ENCODE results near the gene RGSL1.

The RGSL1 gene

GRCh38 chr1:182450087-182450486 lies at the start of gene RGSL1:
Gene RGSL1 (plus strand): TSS chr1:182450146. CDS start chr1:182450166, 20 bp downstream.
- no peak for DNase-seq

DNA sequence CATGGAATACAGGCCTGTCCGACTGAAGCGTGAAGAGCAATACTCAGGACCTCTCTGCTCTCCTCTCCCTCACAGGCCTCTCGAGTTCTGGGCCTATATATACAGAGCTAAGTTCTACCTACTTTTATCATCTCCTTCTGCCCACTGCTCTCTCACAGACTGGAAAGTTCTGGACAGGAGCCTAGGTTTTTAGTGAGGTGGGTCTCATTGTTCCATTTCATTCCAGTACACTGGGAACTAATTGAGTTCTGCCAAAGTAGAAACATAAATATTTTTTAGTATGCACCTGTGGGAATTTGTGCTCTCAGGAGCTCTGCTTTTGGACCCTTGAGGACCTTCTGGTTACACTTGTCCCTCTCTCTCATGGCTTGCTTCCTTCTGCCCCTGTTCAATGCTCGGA lies 49.4 kb upstream of the RGSL1 start, which contains the start of gene TEDDM1:
TSS of gene TEDDM1 (minus strand) at position 101 of the 400 bp plus-strand sequence. CDS start 182 bp downstream, outside the sequence.
- DNase-seq: no peak

GRCh38 chr1:182404781-182405180 lies 45.2 kb upstream of the RGSL1 start:
- no peak for DNase-seq

GRCh38 chr1:182405578-182405977 lies 44.4 kb upstream of the RGSL1 start:
- DNase-seq: no peak

GRCh38 chr1:182406012-182406411 lies 43.9 kb upstream of the RGSL1 start:
- no peak for DNase-seq

DNA sequence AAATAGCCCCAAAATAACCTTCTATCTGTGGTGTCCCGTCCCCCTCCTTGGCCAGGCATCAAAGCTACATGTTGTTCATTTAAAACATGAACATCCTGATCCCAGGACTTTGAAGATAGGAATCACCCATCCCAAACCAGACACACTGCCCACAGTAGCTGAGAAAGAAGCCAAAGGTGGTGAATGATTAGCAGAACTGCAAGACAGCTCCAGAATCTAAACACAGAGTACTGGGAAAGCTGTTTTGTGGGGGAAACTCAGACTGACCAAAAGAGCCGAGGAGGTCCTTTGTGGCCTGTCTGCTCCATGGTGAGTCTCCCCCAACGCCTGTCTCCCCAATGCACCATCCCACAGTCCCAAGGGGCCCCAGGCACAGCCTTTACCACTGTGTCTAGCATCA lies 42.2 kb upstream of the RGSL1 start:
- no peak for DNase-seq

- DNase-seq: no peak
These were observed 41.4 kb upstream of the RGSL1 start for GRCh38 chr1:182408435-182409075.

DNA sequence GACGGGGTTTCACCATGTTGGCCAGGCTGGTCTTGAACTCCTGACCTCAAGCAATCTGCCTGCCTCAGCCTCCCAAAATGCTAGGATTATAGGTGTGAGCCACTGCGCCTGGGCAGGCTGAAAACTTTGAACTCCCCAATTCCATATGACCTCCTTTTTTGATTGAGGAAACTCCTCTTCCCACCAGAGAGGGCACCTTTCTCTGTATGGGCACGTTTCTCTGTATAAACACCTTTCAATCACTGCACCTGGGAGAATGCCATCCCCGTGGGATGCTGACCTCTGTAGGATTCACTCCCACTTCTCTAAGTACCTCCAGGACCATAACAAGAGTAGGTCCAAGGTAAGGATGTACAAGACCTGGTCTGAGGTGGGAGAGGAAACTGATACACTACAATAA lies 39.8 kb upstream of the RGSL1 start:
- no peak for DNase-seq

DNA sequence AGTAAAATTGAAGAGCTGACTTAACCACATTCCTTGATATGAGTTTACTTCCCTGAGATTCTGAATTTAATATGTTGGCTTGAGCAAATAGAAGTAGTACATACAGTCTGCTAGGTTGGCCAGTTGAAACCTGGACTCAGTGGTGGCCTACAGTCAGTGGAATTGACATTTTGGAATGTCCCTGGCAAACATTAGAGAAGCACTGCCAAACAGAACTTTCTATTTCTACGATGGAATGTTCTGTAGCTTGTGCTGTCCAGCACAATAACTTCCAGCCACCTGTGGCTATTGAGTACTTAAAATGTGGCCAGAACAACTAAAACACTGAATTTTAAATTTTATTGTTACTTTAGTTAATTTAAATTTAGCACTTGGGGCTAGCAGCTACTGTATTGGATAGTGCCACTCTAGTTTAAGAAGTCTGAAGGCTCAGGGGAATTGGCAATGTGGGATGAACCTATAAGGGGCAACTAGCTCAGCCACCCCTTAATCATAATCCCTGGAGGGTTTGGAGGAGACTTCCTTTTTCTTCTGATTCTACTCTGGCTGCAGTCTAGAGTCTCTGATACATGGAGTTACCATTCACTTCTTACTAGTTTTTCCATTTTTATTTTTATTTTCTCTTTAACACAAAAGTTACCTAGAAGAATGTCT lies 39.2 kb upstream of the RGSL1 start:
- DNase-seq: no peak

DNA sequence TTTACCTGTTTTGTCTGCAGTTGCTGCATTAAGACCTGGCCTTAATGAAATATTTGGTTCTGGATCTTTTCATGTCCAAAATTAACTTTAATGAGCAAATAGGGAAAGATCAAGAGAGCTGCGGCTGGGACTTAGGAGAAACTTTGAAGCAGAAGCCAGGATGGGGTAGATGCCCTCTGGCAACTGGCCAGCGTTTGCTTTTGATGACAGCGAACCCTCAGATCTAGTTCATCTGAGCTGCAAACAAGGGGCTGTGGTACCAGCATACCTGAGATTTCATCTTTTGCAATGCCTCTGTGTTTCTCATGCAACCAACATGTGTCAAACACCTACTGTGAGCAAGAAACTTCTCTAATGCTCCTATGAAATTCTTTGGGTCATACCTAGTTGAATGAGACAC lies 36.5 kb upstream of the RGSL1 start:
- no peak for DNase-seq

- no peak for DNase-seq
These were observed 36.0 kb upstream of the RGSL1 start for GRCh38 chr1:182413969-182414368.

- no peak for DNase-seq
These were observed 34.2 kb upstream of the RGSL1 start for GRCh38 chr1:182415789-182416188.

DNA sequence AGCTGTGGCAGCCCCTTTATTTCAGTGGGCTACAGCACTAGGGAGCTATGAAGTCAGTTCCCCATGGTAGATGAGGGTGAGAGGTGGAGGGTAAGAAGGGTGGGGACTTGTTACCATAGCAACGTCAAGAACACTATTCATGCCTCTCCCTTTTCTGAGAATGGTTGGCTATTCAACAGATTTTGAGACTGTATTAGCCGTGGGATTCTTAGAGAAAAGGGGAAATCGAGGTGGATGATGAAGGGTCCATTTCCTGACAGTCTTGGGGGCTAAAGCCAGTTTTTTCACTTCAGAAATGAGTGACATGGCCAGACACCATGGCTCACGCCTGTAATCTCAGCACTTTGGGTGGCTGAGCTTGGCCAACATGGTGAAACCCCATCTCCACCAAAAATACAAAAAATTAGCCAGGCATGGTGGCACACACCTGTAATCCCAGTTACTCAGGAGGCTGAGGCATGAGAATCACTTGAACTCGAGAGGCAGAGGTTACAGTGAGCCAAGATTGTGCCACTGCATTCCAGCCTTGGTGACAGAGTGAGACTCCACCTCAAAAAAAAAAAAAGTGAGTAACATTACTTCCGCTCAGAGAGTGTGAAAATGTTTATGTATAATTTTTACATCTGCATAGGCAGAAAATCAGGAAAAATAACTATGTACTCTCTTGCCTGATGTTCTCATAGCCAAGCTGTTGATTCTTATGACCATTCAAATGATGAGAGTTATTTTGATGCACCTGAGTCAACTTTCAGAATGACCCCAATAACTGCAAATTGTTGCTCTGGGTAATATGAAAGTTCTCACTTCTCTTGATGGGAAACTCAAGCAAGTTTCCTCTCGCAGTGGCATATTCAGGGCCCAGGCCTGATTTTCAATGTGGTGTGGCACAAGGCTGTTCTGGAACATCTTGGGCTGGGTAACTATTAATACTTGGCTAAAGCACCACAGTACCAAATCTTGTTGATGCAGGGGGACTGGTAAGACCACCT lies 23.2 kb upstream of the RGSL1 start:
- DNase-seq: no peak

- no peak for DNase-seq
These were observed 21.9 kb upstream of the RGSL1 start for GRCh38 chr1:182428043-182428442.

- DNase-seq: no peak
These were observed 19.5 kb upstream of the RGSL1 start for GRCh38 chr1:182430263-182431068.

- DNase-seq: no peak
These were observed 18.7 kb upstream of the RGSL1 start for GRCh38 chr1:182431278-182431677.

DNA sequence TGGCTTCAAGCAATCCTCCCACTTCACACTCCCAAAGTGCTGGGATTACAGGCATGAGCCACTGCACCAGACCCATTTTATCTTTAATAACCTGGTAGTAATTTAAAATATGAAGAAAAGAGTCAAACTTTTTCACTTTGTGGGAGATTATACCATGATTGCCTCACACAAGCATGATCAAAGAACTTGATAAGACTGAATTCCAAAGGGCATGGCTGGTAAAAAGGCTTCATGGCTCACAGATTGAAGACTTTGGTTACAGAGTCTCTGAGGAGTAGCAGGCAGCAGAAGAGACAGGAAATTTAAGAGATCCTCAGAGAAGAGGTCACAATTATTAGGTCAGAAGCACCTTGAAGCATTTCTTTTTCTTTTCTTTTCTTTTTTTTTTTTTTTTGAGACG lies 16.4 kb upstream of the RGSL1 start:
- no peak for DNase-seq

DNA sequence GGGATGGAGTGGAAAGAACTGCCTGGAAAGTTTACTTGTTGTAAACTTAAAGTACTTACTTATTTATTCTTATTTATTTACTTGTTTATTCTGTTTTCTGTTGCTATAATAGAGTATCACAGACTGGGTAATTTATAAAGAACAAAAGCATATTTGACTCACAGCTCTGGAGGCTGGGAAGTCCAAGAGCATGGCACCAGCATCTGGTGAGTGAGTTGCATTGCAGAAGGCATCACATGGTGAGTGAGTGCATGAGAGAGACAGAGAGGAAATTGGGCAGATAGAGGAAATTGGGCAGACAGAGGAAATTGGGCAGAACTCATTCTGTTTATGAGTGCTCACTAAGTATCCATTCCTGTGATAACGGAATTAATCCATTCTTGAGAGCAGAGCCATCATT lies 11.6 kb upstream of the RGSL1 start:
- DNase-seq: no peak

DNA sequence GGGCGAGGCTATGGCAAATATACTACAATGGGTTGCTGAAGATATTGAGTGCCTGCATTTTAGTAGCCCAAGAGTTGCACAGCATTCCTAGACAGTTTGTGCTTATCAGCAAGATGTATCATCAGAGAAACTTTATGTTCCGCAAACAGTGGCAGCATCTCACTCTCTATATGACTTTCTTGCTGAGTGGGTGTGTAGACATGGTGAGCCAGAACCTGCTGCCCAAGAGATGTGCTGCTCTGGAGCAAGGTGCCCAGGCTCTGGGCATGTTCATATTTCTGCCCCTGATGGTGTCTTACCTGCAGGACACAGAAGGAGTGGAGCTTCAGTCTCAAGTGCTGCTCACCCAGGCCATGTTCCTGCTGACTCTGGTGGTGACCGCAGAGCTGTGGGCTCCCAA lies 8.2 kb upstream of the RGSL1 start:
- no peak for DNase-seq

DNA sequence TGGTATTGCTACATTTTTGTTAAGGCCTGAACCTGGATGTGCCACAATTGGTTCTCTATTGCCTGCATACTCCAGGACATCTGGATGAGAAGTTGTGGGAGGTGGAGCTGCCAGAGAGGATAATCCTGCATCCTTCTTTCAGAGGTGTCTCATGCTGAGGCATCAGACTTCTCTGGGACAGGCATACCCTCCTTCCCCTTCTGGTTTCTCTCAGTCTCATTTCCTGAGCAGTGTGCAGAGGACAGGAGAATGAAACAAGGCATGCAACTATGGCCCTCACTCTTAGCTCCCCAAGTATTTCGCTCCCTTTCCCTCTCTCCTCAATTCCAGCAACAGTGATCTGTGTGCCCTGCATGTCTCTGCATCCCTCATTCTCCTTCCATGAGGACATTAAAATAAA lies 7.6 kb upstream of the RGSL1 start:
- DNase-seq: no peak

GRCh38 chr1:182444497-182444896 lies 5.4 kb upstream of the RGSL1 start:
- DNase-seq: no peak

GRCh38 chr1:182446033-182446669 lies 3.8 kb upstream of the RGSL1 start:
- peak; percentile 71 for DNase-seq

Data from NCI-H1436 treated with DMSO at 0.1 percent for 48 hours (cell line).